Measurements from ENCODE around the gene MYOM3. TPM values are rescaled to one million over a fixed set of nuclear protein-coding genes. Genes with fewer than 3 reads are reported as not detected.
A peak's percentile ranks its signal among the peaks of the same experiment; 100 is the strongest.

The MYOM3 gene
- total RNA-seq, 4 donors from 2014 or later = 1.5 to 1.9 (median 1.7) TPM

GRCh38 chr1:24110642-24111261 lies 1.2 kb downstream of the MYOM3 start:
- H3K4me3 ChIP-seq (ENCODE audit: low read depth, poor library complexity, severe bottlenecking) = no peak overlapping the region
- no peak for TF ChIP-seq CTCF (IDR thresholded peaks at IDR 0.05)
- DNase-seq (ENCODE audit: low spot score in 2 of 2) = no peak
- 24 to 39% methylated on average over 14 of the region's 14 CpGs for WGBS, 2 donors
- intact Hi-C loops (cut with DNase I; ENCODE audit: low total_unique reads) = loop anchor here (5.0 kb wide), 1 partner anchor 38 kb away; no protein-coding TSS in a partner anchor

GRCh38 chr1:24109686-24110475 lies 2.1 kb downstream of the MYOM3 start:
- no peak for DNase-seq (ENCODE audit: low spot score in 2 of 2)
- TF ChIP-seq CTCF (IDR thresholded peaks at IDR 0.05) (no peak), POLR2A (IDR thresholded peaks at IDR 0.05) (no peak)
- intact Hi-C loops (cut with DNase I; ENCODE audit: low total_unique reads) = loop anchor here (5.0 kb wide), 1 partner anchor 38 kb away; no protein-coding TSS in a partner anchor
- WGBS, 2 donors = 88 to 89% methylated on average over 15 of the region's 15 CpGs
- no peak overlapping the region for H3K4me3 ChIP-seq (ENCODE audit: low read depth, poor library complexity, severe bottlenecking)

DNA sequence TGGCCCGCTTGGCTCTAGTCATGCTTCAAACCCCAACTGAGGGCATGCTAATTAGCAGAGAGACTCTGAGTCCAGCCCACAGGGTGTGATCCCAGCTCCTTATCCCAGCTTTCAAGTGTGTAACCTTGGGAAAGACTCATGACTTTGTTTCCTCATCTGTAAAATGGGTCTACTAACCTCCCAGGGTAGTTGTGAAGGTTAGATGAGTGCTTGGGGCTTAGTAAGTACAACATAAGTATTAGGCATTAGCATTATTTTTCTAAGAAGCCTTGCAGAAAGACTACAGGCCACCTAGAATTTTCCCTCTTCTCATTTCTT lies 2.8 kb downstream of the MYOM3 start:
- no peak for DNase-seq (ENCODE audit: low spot score in 2 of 2)
- WGBS, 2 donors = 16 to 47% methylated on average over 1 of the region's 1 CpG
- TF ChIP-seq CTCF (IDR thresholded peaks at IDR 0.05) (no peak), POLR2A (IDR thresholded peaks at IDR 0.05) (no peak)
- intact Hi-C loops (cut with DNase I; ENCODE audit: low total_unique reads) = no loop called here
- H3K4me3 ChIP-seq (ENCODE audit: low read depth, poor library complexity, severe bottlenecking) = no peak overlapping the region

DNA sequence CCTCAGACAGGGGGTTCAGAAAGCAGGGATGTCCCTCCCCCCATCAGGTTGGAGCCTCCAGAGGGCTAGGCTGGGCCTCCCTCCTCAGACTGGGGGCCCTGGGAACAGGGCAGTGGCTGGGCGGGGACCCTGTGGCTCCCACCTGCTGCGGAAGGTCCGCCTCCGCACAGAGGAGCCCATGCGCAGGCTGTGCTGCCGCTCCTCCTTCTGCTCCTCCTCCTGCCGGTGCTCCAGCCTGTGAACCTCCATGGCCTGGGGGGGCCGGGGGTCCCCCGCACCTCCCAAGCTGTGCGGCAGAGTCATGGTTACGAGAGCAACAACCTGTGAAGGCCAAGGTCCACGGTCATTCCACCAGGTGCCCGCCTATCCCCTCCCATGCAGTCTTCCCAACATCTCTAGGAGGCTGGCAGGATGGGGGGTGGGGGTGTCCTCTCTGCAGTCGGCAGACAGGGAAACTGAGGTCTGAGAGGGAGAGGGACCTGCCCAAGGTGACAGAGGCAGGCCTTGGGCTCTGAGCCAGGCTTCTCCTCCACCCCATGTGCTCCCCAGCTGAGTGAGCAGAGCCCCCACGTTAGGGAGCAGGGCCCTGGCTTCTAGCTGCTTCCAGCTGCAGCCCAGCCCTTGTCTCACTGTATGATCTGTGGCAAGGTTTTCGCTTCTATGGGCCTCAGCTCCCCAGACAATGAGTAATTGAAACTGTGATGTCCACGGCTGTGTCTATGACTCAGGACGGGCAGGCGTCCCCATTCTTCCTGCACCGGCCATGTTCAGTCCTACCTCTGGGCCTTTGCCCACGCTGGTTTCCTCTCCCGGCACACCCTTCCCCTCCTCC lies 3.4 kb downstream of the MYOM3 start:
- intact Hi-C loops (cut with DNase I; ENCODE audit: low total_unique reads) = no loop called here
- no peak overlapping the region for H3K4me3 ChIP-seq (ENCODE audit: low read depth, poor library complexity, severe bottlenecking)
- 45 to 48% methylated on average over 14 to 22 of the region's 22 CpGs for WGBS, 2 donors
- peak in 1 of 2 donors; percentile 91 for DNase-seq (ENCODE audit: low spot score in 2 of 2)
- TF ChIP-seq POLR2A (IDR thresholded peaks at IDR 0.05) (no peak), CTCF (IDR thresholded peaks at IDR 0.05) (no peak)

GRCh38 chr1:24107462-24108138 lies 4.3 kb downstream of the MYOM3 start:
- WGBS, 2 donors = 58 to 60% methylated on average over 18 of the region's 18 CpGs
- TF ChIP-seq CTCF (IDR thresholded peaks at IDR 0.05) (no peak), POLR2A (IDR thresholded peaks at IDR 0.05) (no peak)
- DNase-seq (ENCODE audit: low spot score in 2 of 2) = peak in 1 of 2 donors; percentile 90
- H3K4me3 ChIP-seq (ENCODE audit: low read depth, poor library complexity, severe bottlenecking) = no peak overlapping the region
- intact Hi-C loops (cut with DNase I; ENCODE audit: low total_unique reads) = no loop called here
